HEK293 (cell line): ENCODE results near the gene ANKRD30A.

Experiments
- CTCF ChIP-seq: fragments of 450-650 bp; formaldehyde crosslinking; IDR thresholded peaks from 2 replicates; pipeline ENCODE4 v1.5.1; 2016; ENCODE audit warnings: missing biosample characterization, missing genetic modification characterization
- HOXA7 ChIP-seq: sonication (generic); formaldehyde crosslinking; IDR thresholded peaks from 2 replicates; pipeline ENCODE4 v1.8.1; 2022; ENCODE audit warnings: missing genetic modification reagents, borderline replicate concordance
- YY1 ChIP-seq: fragments of 450-650 bp; formaldehyde crosslinking; IDR thresholded peaks from 2 replicates; pipeline ENCODE4 v1.5.1; 2018; ENCODE audit warnings: missing biosample characterization, missing genetic modification characterization
- ZBTB10 ChIP-seq: fragments of 450-650 bp; formaldehyde crosslinking; IDR thresholded peaks from 2 replicates; pipeline ENCODE4 v1.5.1; 2016; ENCODE audit warnings: missing biosample characterization, missing genetic modification characterization
- ZNF692 ChIP-seq: fragments of 450-650 bp; formaldehyde crosslinking; IDR thresholded peaks from 2 replicates; pipeline ENCODE4 v1.5.1; 2016; ENCODE audit warnings: missing biosample characterization, missing genetic modification characterization

- TF ChIP-seq YY1, result no peak
- TF ChIP-seq ZBTB10, result no peak
- no peak for TF ChIP-seq CTCF (tag by site-specific recombination)
- no peak for TF ChIP-seq HOXA7
- TF ChIP-seq ZNF692 (tag by site-specific recombination), result no peak
These were observed 219.0 kb downstream of the ANKRD30A start for GRCh38 chr10:37344413-37344812.
